ENCODE data around the gene ZNF214.
"Not testable (repeated sequence)": the region's sequence is repeated elsewhere in the genome, so short reads cannot be mapped to it uniquely, and the experiment has no call there.

ZNF214 gene

DNA sequence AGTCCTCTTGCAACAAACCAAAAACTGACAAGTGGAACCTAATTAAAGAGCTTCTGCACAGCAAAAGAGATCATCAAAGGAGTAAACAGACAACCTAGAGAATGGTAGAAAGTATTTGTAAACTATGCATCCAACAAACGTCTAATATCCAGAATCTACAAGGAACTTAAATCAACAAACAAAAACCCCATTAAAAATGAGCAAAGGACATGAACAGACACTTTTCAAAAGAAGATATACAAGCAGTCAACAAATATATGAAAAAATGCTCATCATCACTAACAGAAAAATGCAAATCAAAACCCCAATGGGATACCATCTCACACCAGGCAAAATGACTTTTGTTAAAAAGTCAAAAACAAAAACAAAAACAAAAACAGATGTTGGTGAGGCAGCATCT, 33.7 kb downstream of the ZNF214 start:
- DNase-seq, result no peak

DNA sequence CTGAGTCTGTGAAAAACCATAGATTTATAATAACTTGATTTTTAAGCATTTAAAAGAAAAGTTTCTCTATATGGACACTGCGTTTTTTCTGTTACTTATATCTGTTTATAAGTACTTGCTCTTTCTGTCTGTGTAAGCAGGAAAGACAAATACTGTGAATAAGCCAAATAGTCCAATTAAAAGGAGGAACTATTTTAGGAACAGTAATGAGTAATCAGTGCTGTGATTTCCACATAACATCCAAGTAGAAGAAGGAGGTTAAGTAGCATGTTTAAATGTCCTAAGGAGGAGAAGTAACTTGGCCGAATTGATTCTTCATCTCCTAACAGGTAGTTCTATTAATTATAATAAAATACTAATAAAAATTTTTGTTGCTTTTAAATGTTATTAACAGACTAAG, 40.8 kb downstream of the ZNF214 start:
- DNase-seq, result no peak

DNA sequence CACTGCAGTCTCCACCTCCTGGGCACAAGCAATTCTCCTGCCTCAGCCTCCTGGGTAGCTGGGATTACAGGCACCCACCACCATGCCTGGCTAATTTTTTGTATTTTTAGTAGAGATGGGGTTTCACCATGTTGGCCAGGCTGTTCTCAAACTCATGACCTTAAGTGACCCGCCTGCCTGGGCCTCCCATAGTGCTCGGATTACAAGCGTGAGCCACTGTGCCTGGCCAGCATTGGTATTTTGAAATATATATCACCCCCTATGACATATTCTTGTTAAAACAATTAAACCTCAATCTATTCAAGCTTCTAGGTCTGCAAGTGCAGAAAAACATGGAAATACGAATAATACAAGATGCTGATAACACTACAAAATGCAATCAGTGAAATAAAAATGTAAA, 50.3 kb downstream of the ZNF214 start:
- DNase-seq, result not testable (repeated sequence)

DNA sequence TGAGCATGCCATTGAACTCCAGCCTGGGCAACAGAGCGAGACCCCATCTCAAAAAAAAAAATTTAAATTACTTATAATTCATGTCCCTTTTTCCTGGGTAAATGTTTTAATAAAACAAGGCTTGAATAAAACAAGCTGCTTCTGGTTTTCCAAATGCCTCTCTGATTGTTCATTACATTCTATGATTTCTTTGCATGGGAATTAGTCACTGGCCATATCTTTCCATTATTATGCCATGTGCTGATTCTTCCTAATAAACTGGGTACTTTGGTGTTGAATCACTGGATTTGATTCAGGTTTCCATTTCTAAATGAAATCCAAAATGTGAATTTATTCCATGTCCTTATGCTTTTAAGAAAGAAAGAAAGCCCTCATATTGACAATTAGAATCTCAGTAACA, 51.3 kb downstream of the ZNF214 start:
- no peak for DNase-seq

DNA sequence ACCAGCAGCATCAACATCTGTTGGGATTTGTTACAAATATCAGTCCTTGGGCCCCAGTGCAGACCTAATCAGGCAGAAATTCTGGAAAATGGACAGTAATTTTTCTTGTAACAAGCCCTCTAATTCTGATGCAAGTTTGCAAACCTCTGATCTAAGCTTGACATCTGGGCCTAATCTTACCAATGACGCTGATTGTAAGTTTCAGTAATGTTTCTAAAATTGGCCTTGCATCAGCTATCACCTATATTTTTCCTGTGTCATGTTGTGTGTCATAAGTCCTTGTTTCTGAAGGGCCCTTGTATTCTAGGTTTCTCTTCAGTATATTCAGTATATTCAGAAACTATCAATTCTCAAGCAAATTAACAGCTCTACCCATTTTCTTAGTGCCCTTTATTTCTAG, 57.5 kb downstream of the ZNF214 start:
- no peak for DNase-seq

DNA sequence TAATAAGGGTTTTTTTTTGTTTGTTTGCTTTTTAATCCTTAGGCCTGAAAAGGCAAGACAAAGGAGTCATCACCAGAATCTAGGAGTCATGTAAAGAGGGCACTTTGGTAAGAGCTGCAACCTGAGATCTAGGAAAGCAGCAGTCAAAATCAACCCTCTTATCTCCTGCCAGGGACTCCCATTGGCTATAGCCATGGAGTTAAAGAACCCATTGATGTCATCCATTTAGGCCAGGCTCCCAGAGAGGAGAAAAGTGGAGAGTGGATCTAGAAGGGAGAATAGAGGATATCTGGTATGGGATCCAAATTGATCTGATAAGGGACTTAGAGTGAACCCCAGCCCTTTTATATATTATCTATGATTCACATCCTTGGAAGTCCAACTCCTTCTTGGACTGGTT, 58.0 kb downstream of the ZNF214 start:
- DNase-seq, result no peak

DNA sequence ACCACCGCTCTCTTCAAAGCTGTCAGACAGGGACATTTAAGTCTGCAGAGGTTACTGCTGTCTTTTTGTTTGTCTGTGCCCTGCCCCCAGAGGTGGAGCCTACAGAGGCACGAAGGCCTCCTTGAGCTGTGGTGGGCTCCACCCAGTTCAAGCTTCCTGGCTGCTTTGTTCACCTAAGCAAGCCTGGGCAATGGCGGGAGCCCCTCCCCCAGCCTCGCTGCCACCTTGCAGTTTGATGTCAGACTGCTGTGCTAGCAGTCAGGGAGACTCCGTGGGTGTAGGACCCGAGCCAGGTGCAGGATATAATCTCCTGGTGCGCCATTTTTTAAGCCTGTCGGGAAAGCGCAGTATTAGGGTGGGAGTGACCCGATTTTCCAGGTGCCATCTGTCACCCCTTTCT, 65.9 kb downstream of the ZNF214 start:
- DNase-seq, result not testable (repeated sequence)
